Measurements from ENCODE around the gene PSKH1. TPM values are rescaled to one million over a fixed set of nuclear protein-coding genes. Genes with fewer than 3 reads are reported as not detected.

PSKH1 gene
- total RNA-seq, 1 donor from 2014 or later: 19.5 TPM

DNA sequence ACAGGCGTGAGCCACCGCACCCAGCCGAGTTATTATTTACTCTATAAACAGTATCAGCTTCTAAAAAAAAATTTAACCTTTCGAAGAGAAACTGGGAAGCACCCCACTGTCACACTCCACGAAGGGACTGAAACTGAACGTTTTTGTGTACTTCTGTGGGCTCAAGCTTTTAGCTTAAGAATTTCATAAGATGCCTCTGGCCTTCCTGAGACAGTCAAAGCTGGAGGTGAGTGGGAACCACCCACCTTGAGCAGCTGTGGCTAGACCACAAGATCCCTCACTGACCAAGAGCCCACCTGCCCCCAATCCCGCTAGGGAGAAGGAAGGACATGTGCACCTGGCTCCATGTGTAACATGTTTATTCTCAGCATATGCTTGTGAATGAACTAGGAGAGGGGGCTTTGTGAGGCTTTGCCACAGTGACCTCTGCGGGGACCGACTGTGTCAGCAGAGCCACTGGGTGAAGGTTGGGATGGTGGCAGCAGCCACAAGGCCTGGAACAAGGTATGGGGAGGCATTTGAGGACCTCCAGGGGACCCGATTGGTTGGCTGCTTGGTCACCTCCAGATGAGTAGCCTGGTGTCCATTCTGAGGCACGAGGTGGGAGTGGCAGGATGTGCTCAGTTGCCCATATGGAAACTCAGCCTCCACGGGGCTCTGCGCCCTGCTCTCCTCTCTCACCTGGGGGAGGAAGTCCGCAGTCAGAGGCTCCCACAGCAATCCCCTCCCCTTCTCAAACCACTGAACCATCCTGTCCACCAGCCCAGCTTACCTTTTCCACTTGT is 82.5 kb downstream of the PSKH1 start:
- H3K27me3 ChIP-seq (ENCODE audit: low read depth): peaks cover 7% of the 10 kb centered on the region
- TF ChIP-seq, protein P1, sequence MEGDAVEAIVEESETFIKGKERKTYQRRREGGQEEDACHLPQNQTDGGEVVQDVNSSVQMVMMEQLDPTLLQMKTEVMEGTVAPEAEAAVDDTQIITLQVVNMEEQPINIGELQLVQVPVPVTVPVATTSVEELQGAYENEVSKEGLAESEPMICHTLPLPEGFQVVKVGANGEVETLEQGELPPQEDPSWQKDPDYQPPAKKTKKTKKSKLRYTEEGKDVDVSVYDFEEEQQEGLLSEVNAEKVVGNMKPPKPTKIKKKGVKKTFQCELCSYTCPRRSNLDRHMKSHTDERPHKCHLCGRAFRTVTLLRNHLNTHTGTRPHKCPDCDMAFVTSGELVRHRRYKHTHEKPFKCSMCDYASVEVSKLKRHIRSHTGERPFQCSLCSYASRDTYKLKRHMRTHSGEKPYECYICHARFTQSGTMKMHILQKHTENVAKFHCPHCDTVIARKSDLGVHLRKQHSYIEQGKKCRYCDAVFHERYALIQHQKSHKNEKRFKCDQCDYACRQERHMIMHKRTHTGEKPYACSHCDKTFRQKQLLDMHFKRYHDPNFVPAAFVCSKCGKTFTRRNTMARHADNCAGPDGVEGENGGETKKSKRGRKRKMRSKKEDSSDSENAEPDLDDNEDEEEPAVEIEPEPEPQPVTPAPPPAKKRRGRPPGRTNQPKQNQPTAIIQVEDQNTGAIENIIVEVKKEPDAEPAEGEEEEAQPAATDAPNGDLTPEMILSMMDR (IDR thresholded peaks at IDR 0.05; ENCODE audit: borderline replicate concordance): no peak
- no peaks in the 10 kb centered on the region for H3K36me3 ChIP-seq
- no peak for DNase-seq
- H3K4me1 ChIP-seq: peaks cover 6% of the 10 kb centered on the region
- H3K4me3 ChIP-seq: no peak overlapping the region
- no peaks in the 10 kb centered on the region for H3K9me3 ChIP-seq (replicated peaks)
- intact Hi-C loops (cut with micrococcal nuclease): no loop called here
- H3K27ac ChIP-seq (replicated peaks): no peak overlapping the region

DNA sequence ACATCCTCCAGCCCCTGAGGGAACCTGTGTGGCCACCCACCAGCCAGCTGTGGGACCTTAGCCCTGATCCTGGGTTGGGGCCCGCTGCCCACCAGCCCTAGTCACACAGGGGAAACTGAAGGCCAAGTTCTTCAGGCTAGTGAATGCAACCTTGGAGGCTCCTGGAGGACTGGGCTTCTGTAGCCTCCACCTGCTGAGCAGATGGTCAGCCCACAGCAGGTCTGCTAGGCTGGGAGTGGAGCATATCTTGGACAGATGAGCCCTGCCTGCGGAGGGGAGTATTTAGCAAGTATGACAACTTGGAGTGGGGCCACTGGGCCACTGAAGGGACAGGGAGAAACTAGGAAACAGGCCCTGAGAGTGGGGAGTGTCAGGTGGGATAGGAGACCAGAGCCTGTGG is 83.2 kb downstream of the PSKH1 start:
- Histone ChIP-seq H3K4me3 (no peak overlapping the region), H3K27ac (replicated peaks) (no peak overlapping the region), H3K9me3 (replicated peaks) (no peaks in the 10 kb centered on the region), H3K27me3 (ENCODE audit: low read depth) (peaks cover 10% of the 10 kb centered on the region), H3K4me1 (peaks cover 6% of the 10 kb centered on the region), H3K36me3 (no peaks in the 10 kb centered on the region)
- TF ChIP-seq, protein P1 (IDR thresholded peaks at IDR 0.05; ENCODE audit: borderline replicate concordance): no peak
- no peak for DNase-seq
- intact Hi-C loops (cut with micrococcal nuclease): no loop called here

DNA sequence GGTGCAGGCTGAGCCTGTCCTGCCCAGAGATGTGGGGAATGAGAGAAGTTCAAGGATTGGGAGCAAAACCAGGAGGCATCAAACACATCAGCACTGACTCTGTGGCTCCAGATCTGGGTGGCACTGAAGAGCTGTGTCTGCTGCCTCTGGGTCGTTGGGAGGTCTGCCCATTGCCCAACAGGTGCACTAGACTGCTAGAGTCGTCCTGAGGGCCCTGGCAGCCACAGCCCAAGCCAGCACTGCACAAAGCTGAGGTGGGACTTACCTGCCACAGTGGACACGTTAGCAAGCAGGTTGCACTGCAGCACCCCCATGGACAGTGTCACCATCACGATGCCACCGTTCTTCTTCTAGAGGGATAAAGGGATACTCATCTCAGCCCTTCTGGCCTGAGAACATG is 84.0 kb downstream of the PSKH1 start:
- TF ChIP-seq, protein P1 (IDR thresholded peaks at IDR 0.05; ENCODE audit: borderline replicate concordance): no peak
- H3K36me3 ChIP-seq: no peaks in the 10 kb centered on the region
- intact Hi-C loops (cut with micrococcal nuclease): no loop called here
- no peak for DNase-seq
- no peak overlapping the region for H3K4me3 ChIP-seq
- H3K27me3 ChIP-seq (ENCODE audit: low read depth): peaks cover 10% of the 10 kb centered on the region
- H3K4me1 ChIP-seq: peaks cover 6% of the 10 kb centered on the region
- no peaks in the 10 kb centered on the region for H3K9me3 ChIP-seq (replicated peaks)
- H3K27ac ChIP-seq (replicated peaks): no peak overlapping the region

DNA sequence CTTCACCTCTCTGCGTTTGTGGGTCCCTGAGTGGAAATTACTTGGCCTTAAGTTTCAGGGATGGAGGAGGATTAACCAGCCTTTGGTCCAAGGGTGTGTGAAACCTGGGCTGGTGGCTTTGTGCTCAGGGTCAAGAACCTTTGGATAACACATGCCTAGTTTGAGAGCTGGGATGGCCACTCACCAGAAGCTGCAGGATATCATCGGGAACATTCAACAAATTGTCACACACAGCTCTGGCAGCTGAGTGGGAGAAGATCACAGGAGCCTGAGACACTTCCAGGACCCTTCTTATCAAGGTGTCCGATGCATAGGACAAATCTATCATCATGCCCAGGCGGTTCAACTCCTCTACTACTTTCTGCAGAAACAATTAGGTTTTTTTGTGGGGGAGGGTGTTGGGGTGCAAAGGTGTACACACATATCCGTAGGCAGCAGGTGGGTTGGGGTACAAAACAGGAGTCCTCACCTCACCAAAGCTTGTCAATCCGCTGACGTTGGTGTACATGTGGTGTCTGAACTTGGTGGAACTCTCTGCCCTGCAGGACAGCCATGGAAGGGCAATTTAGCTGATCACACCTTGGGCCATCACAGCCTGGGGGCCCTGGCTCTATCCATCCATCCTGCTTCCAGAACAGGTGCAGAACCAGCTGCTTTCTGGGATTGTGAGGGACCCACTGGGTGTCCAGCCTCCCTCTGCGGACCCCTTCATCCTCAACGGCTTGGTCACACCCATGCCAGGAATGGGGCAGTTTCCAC is 84.6 kb downstream of the PSKH1 start:
- no peak for DNase-seq
- Histone ChIP-seq H3K36me3 (no peaks in the 10 kb centered on the region), H3K27ac (replicated peaks) (no peak overlapping the region), H3K4me1 (peaks cover 6% of the 10 kb centered on the region), H3K9me3 (replicated peaks) (no peaks in the 10 kb centered on the region), H3K27me3 (ENCODE audit: low read depth) (peaks cover 10% of the 10 kb centered on the region), H3K4me3 (no peak overlapping the region)
- intact Hi-C loops (cut with micrococcal nuclease): no loop called here
- TF ChIP-seq, protein P1 (IDR thresholded peaks at IDR 0.05; ENCODE audit: borderline replicate concordance): no peak

Other genes with a start within 250 kb of the PSKH1 start
- 0.58 TPM for gene CARMIL2, start 248.1 kb upstream of the PSKH1 start, total RNA-seq
- gene ACD, start 233.0 kb upstream of the PSKH1 start, total RNA-seq: 7.1 TPM
- gene PARD6A, start 232.3 kb upstream of the PSKH1 start, total RNA-seq: 3.4 TPM
- gene ENKD1, start 226.5 kb upstream of the PSKH1 start, total RNA-seq: 9.6 TPM
- 2.9 TPM for gene C16orf86, start 226.4 kb upstream of the PSKH1 start, total RNA-seq
- 11.1 TPM for gene GFOD2, start 173.9 kb upstream of the PSKH1 start, total RNA-seq
- 14.7 TPM for gene RANBP10, start 86.7 kb upstream of the PSKH1 start, total RNA-seq
- 0.49 TPM for gene TSNAXIP1, start 86.4 kb upstream of the PSKH1 start, total RNA-seq
- 31.4 TPM for gene THAP11, start 50.9 kb upstream of the PSKH1 start, total RNA-seq
- gene NUTF2, start 46.3 kb upstream of the PSKH1 start, total RNA-seq: 73.6 TPM
- gene CENPT, start 45.6 kb upstream of the PSKH1 start, total RNA-seq: 20.2 TPM
- 33.2 TPM for gene EDC4, start 20.2 kb upstream of the PSKH1 start, total RNA-seq
- 0.49 TPM for gene NRN1L, start 8.4 kb upstream of the PSKH1 start, total RNA-seq
- 0.71 TPM for gene CTRL, start 38.6 kb downstream of the PSKH1 start, total RNA-seq
- gene PSMB10, start 43.6 kb downstream of the PSKH1 start, total RNA-seq: 55.8 TPM
- gene LCAT, start 50.9 kb downstream of the PSKH1 start, total RNA-seq: 23.2 TPM
- gene SLC12A4, start 75.4 kb downstream of the PSKH1 start, total RNA-seq: 79.2 TPM
- not detected for gene DPEP3, start 87.2 kb downstream of the PSKH1 start, total RNA-seq
- 0.99 TPM for gene DPEP2, start 106.2 kb downstream of the PSKH1 start, total RNA-seq
- gene DPEP2NB, start 122.7 kb downstream of the PSKH1 start, total RNA-seq: not detected
- gene DDX28, start 130.0 kb downstream of the PSKH1 start, total RNA-seq: 8.9 TPM
- 6.8 TPM for gene DUS2, start 130.0 kb downstream of the PSKH1 start, total RNA-seq
- 20.9 TPM for gene NFATC3, start 192.1 kb downstream of the PSKH1 start, total RNA-seq